HepG2 (cell line): ENCODE results near the gene INKA1. TPM values are rescaled to one million over a fixed set of nuclear protein-coding genes. Genes with fewer than 3 reads are reported as not detected.

ENCODE experiments used
- BCL6 ChIP-seq: IDR thresholded peaks from 2 replicates; pipeline ENCODE4 v1.6.1; 2016; ENCODE audit warnings: missing genetic modification reagents, missing compliant biosample characterization
- BRD4 ChIP-seq: sonication (generic); formaldehyde crosslinking; IDR thresholded peaks from 2 replicates; pipeline ENCODE4 v1.4.0; 2020; ENCODE audit warnings: missing genetic modification reagents
- CBX1 ChIP-seq: IDR thresholded peaks from one replicate; pipeline ENCODE4 v1.6.1; 2016; ENCODE audit warnings: antibody characterized with exemption, low read depth
- EHMT2 ChIP-seq: fragments of 200-600 bp; sonication (generic); IDR thresholded peaks from 2 replicates; pipeline ENCODE4 v1.7.0; 2017; ENCODE audit warnings: antibody characterized with exemption, low read depth, low read length, borderline replicate concordance
- FOXK2 ChIP-seq: fragments of 450-650 bp; IDR thresholded peaks from 2 replicates; pipeline ENCODE4 v1.6.1; 2016
- HIC2 ChIP-seq: sonication (generic); formaldehyde crosslinking; IDR thresholded peaks from 2 replicates; pipeline ENCODE4 v1.9.0; 2022; ENCODE audit warnings: low read depth, missing genetic modification reagents
- KAT2B ChIP-seq: fragments of 150-350 bp; IDR thresholded peaks from 2 replicates; pipeline ENCODE4 v1.6.1; 2014; ENCODE audit warnings: low read depth, low read length, borderline replicate concordance
- PITX1 ChIP-seq: sonication (generic); formaldehyde crosslinking; IDR thresholded peaks from 2 replicates; pipeline ENCODE4 v1.5.1; 2020; ENCODE audit warnings: mild to moderate bottlenecking, missing genetic modification reagents
- SOX5 ChIP-seq: IDR thresholded peaks from 2 replicates; pipeline ENCODE4 v1.6.1; 2016; ENCODE audit warnings: borderline replicate concordance
- TOPORS ChIP-seq: sonication (generic); formaldehyde crosslinking; IDR thresholded peaks from 2 replicates; pipeline ENCODE4 v1.8.0; 2023; ENCODE audit warnings: mild to moderate bottlenecking, missing genetic modification reagents
- ZHX2 ChIP-seq, 2 experiments: sonication (generic) in 1 of 2; formaldehyde crosslinking in 1 of 2; IDR thresholded peaks; 2 replicates each; pipeline versions ENCODE4 v1.6.1 to v1.9.0; 2014 to 2022; ENCODE audit warnings: antibody characterized with exemption in 1 of 2, borderline replicate concordance in 1 of 2, inconsistent platforms in 1 of 2, low read depth in 1 of 2, missing genetic modification reagents in 1 of 2
- ZNF232 ChIP-seq: sonication (generic); formaldehyde crosslinking; IDR thresholded peaks from 2 replicates; pipeline ENCODE4 v1.4.0; 2020; ENCODE audit warnings: missing genetic modification reagents, borderline replicate concordance
- ZNF816 ChIP-seq: sonication (generic); formaldehyde crosslinking; IDR thresholded peaks from 2 replicates; pipeline ENCODE4 v1.8.0; 2022; ENCODE audit warnings: missing genetic modification reagents, mild to moderate bottlenecking, borderline replicate concordance
- ZSCAN20 ChIP-seq: sonication (generic); formaldehyde crosslinking; IDR thresholded peaks from 2 replicates; pipeline ENCODE4 v1.4.0; 2020; ENCODE audit warnings: missing genetic modification reagents, mild to moderate bottlenecking, borderline replicate concordance
- ZSCAN30 ChIP-seq: sonication (generic); formaldehyde crosslinking; IDR thresholded peaks from 2 replicates; pipeline ENCODE4 v1.5.0; 2020; ENCODE audit warnings: mild to moderate bottlenecking, missing genetic modification reagents
- ZSCAN31 ChIP-seq: sonication (generic); formaldehyde crosslinking; IDR thresholded peaks from 2 replicates; pipeline ENCODE4 v1.5.0; 2020; ENCODE audit warnings: low read depth, mild to moderate bottlenecking, missing genetic modification reagents
- polyA plus RNA-seq, 8 experiments: library from polyadenylated mRNA; depleted of rRNA in 3 of 8; stranded (reverse) in 7 of 8; unstranded in 1 of 8; fragments of >200 nt; fragmentation: Illumina TruSeq in 4 of 8; extraction: Trizol in 4 of 8; gene quantifications; 2 replicates each; pipeline versions ENCODE4 v1.2.1 to v1.2.3, GENCODE V29; 2011 to 2016; ENCODE audit warnings: low read depth in 4 of 8, missing spikeins in 1 of 8, mixed read lengths in 1 of 8; ENCODE audit not compliant: insufficient read depth in 1 of 8
- total RNA-seq, 5 experiments: library from RNA; depleted of rRNA; stranded (reverse); fragments of >200 nt; fragmentation: Illumina TruSeq; extraction: Trizol; gene quantifications; 2 replicates each; pipeline ENCODE4 v1.2.3, GENCODE V29; 2016; ENCODE audit warnings: low read depth in 1 of 5
- TF ChIP-seq, protein P1 (sequence below): sonication (generic); formaldehyde crosslinking; IDR thresholded peaks from 2 replicates; pipeline ENCODE4 v1.4.0; 2020; ENCODE audit warnings: missing genetic modification reagents
- TF ChIP-seq, protein P2 (sequence below): sonication (generic); formaldehyde crosslinking; IDR thresholded peaks from 2 replicates; pipeline ENCODE4 v1.5.0; 2020; ENCODE audit warnings: missing genetic modification reagents

INKA1 gene
- total and polyA plus RNA-seq, 2 of the 13 experiments (the other 11 are each of a cell fraction or from before 2014, with no cell fraction given) = 0.22 to 0.41 TPM

DNA sequence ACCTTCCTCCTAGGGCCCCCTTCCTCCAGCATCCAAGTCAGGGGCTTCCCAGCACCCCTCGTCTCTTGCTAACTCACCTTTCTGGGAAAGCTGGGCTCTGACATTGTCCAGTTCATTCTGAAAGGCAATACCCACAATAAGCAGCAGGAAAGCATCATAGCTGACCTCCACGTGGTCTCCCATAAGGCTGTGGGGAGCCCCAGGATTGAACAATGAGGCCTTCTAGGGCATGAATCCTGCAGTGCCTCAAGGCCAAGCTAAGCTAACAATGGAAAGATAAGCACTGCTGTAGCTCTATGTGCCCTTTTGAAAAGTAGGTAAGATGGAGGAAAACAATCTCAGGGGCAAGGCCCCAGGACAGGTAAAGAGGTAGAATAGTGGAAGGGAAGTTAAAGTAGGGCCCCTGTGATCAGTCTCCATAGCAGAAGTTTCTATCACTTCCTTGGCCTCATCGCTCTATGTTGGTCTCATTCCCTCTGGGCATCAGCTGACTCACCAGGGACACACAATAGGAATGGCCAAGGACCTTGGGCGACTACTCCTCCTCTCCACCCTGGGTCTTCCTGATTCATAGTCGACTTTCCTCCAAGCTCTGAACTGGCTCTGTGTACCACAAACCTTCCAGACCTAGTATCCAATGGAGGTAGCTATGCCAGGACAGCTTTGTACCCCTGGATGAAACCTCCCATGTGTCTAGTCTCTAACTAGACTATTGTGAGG, 41.6 kb downstream of the INKA1 start (continued):
- TF ChIP-seq ZHX2 (IDR thresholded peaks at IDR 0.05; ENCODE audit: low read depth) (no peak; the same call in 1 of the 2 replicates), ZHX2 (CRISPR knock-in tag; IDR thresholded peaks at IDR 0.05; ENCODE audit: borderline replicate concordance) (no peak), ZNF816 (no peak), ZSCAN31 (no peak), PITX1 (CRISPR knock-in tag) (no peak), TOPORS (peak; percentile 43; the same call in 1 of the 2 replicates), BRD4 (CRISPR knock-in tag) (no peak), HIC2 (CRISPR knock-in tag) (0 out of 2 replicates have a peak, but pooled peaks have one; percentile 37), BCL6 (CRISPR knock-in tag) (peak; percentile 59), FOXK2 (no peak), KAT2B (no peak), SOX5 (peak; percentile 89), ZNF232 (CRISPR knock-in tag) (no peak), ZSCAN30 (CRISPR knock-in tag) (no peak), EHMT2 (no peak), ZSCAN20 (CRISPR knock-in tag) (no peak), CBX1 (no peak)
- TF ChIP-seq, protein P1, sequence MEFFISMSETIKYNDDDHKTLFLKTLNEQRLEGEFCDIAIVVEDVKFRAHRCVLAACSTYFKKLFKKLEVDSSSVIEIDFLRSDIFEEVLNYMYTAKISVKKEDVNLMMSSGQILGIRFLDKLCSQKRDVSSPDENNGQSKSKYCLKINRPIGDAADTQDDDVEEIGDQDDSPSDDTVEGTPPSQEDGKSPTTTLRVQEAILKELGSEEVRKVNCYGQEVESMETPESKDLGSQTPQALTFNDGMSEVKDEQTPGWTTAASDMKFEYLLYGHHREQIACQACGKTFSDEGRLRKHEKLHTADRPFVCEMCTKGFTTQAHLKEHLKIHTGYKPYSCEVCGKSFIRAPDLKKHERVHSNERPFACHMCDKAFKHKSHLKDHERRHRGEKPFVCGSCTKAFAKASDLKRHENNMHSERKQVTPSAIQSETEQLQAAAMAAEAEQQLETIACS = no peak
- TF ChIP-seq, protein P2, sequence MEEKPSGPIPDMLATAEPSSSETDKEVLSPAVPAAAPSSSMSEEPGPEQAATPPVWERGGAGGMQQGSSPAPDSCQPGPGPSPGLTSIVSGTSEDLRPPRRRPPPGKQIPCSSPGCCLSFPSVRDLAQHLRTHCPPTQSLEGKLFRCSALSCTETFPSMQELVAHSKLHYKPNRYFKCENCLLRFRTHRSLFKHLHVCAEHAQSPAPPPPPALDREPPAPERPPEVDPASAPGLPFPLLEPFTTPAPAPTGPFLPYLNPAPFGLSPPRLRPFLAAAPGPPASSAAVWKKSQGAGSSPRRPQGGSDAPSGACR = no peak
